ENCODE data around the gene KIFC3.
"Not testable (repeated sequence)": the region's sequence is repeated elsewhere in the genome, so short reads cannot be mapped to it uniquely, and the experiment has no call there.

Gene KIFC3

DNA sequence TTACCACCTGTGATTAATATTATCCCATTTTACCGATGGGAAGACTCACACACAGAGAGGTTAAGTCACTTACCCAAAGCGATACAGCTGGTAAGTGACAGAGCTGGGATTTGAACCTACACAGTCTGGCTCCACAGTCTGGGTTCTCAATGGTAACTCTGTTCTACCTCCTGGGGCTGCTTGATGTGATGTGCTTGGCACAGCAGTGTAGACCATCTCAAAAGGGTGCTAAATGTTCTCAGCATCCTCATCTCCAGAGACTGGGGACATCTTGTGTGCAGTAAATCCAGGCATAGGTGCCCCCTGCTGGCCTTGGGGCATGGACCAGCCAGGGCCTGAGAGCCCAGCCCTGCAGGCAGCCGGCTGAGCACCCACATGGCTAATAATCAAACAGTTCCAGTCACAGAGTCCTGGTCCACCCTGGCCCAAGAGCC, 82.1 kb downstream of the KIFC3 start:
- DNase-seq: peak; percentile 59 to 69

DNA sequence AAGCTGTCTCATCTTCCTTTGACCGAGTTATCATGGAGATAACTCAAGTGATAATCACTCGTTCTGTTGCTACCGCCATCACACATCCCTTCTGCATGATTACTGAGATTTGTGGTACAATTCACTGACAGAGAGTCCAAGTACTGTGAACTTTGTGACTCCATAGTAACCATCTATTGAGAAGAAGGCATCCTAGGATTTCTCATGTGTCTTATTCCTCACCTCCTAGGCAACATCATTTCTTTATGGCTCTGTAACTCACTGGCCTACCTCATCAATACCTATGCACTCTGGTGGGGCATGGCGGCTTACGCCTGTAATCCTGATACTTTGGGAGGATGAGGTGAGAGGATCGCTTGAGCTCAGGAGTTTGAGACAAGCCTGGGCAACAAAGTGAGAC, 88.2 kb downstream of the KIFC3 start:
- DNase-seq: no peak

DNA sequence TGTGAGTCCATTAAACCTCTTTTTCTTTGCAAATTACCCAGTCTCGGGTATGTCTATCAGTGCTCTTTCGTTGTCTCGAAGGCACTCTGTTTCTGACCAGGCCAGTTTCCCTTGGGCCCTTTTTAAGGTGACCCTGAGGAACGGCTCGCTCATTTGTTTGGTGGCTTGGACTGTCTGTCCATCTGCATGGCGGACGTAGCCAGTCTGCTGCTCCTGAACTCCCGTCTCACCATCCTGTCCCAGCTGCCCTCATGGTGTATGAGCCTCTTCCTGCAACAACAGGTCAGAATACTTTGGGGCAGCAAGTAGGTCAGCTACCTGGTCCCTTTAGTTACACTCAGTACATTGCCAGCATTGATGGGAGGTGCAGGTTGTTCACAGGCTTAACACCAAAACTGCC, 88.7 kb downstream of the KIFC3 start:
- DNase-seq: no peak

DNA sequence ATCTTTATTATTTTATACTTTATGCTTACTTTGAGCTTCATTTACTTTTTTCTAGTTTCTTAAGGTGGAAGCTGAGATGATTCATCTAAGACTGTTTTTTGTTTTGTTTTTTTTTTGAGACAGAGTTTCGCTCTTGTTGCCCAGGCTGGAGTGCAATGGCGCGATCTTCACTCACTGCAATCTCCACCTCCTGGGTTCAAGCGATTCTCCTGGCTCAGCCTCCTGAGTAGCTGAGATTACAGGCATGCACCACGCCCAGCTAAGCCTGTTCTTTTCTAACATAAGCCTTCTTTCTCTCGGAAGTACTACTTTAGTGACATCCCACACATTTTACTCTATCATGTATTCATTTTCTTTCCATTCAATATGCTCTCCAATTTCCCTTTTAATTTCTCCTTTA, 89.7 kb downstream of the KIFC3 start:
- DNase-seq: not testable (repeated sequence)

DNA sequence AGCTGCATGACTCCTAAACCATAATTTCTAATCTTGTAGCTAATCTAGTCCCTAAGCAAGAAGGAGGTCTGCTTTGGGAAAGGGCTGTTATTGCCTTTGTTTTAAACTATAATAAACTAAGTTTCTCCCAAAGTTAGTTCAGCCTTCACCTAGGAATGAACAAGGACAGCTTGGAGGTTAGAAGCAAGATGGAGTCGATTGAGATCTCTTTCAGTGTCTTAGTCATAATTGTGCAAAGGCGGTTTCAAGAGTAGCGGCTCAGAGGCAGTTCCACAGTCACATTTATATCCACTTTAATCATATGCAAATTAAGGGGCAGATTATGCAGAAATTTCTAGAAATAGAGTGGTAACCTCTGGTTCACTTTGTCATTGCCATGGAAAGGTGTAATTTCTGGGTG, 90.3 kb downstream of the KIFC3 start:
- no peak for DNase-seq

DNA sequence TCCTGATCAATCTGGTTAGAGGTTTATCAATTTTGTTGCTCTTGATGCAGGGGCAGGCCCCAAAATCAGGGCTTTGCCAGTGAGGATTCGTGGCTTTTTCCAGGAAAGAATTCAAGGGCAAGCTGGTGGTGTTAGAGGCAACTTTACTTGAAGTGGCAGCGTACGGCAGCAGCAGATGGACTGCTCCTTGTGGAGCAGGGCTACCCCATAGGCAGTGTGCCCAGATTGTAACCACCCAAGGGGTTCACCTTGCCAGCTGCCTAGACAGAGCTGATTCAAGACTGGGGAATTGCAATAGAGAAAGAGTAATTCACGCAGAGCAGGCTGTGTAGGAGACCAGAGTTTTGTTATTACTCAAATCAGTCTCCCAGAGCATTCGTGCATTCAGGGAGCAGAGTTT, 90.9 kb downstream of the KIFC3 start:
- DNase-seq: no peak

DNA sequence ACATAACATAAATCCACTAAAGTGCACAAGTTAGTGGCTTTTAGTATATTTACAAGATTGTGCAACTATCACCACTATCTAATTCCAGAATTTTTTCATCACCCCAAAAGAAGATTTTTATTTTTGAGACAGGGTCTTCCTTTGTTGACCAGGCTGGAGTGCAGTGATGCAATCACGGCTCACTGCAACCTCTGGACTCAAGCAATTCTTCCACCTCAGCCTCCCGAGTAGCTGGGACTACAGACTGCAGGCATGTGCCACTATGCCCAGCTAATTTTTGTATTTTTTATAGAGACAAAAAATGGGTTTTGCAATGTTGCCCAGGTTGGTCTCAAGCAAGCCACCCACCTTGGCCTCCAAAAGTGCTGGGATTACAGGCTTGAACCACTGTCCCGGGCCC, 92.6 kb downstream of the KIFC3 start:
- no peak for DNase-seq

All from activated T-cell treated with anti-CD3 and anti-CD28 coated beads, Interleukin-2, amount 50 U/mL, for 48 hours (primary cell).